Liver (tissue), 9 donors: ENCODE results near the gene ING3. TPM values are rescaled to one million over a fixed set of nuclear protein-coding genes. Genes with fewer than 3 reads are reported as not detected.

Source experiments
- DNase-seq: peaks from one replicate; pipeline ENCODE4 v3.0.0-alpha.2; 2017; ENCODE audit warnings: low spot score
- H3K27ac ChIP-seq, 2 donors: one replicate each; pipeline ENCODE4 v1.7.0; 2013; ENCODE audit warnings: inconsistent platforms in 2 of 2, low read length in 2 of 2, control low read depth in 1 of 2, low read depth in 1 of 2, mild to moderate bottlenecking in 1 of 2
- H3K27me3 ChIP-seq, 4 donors: one replicate each; pipeline versions ENCODE4 v1.6.1 to v1.7.0; 2013; ENCODE audit warnings: low read length in 3 of 4, inconsistent platforms in 1 of 4, mild to moderate bottlenecking in 1 of 4, moderate library complexity in 1 of 4; ENCODE audit not compliant: control insufficient read depth in 4 of 4, insufficient read depth in 4 of 4
- H3K36me3 ChIP-seq, 4 donors: one replicate each; pipeline versions ENCODE4 v1.6.1 to v1.7.0; 2013; ENCODE audit warnings: low read length in 3 of 4, mild to moderate bottlenecking in 3 of 4, low read depth in 1 of 4, moderate library complexity in 1 of 4; ENCODE audit not compliant: control insufficient read depth in 4 of 4, insufficient read depth in 3 of 4
- H3K4me1 ChIP-seq, 4 donors: one replicate each; pipeline versions ENCODE4 v1.6.1 to v1.7.0; 2013; ENCODE audit warnings: low read length in 3 of 4, mild to moderate bottlenecking in 3 of 4, moderate library complexity in 1 of 4; ENCODE audit not compliant: control insufficient read depth in 4 of 4, insufficient read depth in 4 of 4
- H3K4me3 ChIP-seq, 3 donors: one replicate each; pipeline versions ENCODE4 v1.6.1 to v1.7.0; 2013; ENCODE audit warnings: low read length in 3 of 3, control low read depth in 1 of 3, low read depth in 1 of 3, mild to moderate bottlenecking in 1 of 3
- H3K9ac ChIP-seq, 2 donors: one replicate each; pipeline ENCODE4 v1.7.0; 2013; ENCODE audit warnings: low read length in 2 of 2, mild to moderate bottlenecking in 2 of 2, moderate library complexity in 2 of 2, control low read depth in 1 of 2, low read depth in 1 of 2
- H3K9me3 ChIP-seq, 4 donors: one replicate each; pipeline versions ENCODE4 v1.6.1 to v1.7.0; 2013; ENCODE audit warnings: low read length in 3 of 4; ENCODE audit not compliant: control insufficient read depth in 4 of 4
- ATF3 ChIP-seq: IDR thresholded peaks from 2 replicates; pipeline ENCODE4 v1.6.1; 2016; ENCODE audit warnings: antibody characterized with exemption
- EGR1 ChIP-seq, 2 donors: IDR thresholded peaks; 2 replicates each; pipeline ENCODE4 v1.6.1; 2016 to 2018; ENCODE audit warnings: antibody characterized with exemption in 2 of 2, low read depth in 2 of 2
- FOXA1 ChIP-seq: IDR thresholded peaks from 2 replicates; pipeline ENCODE4 v1.6.1; 2016; ENCODE audit warnings: antibody characterized with exemption
- GABPA ChIP-seq, 2 donors: IDR thresholded peaks in 1 of 2; conservative IDR thresholded peaks in 1 of 2; 2 replicates each; pipeline ENCODE4 v1.6.1; 2016; ENCODE audit warnings: antibody characterized with exemption in 2 of 2, mild to moderate bottlenecking in 1 of 2, moderate library complexity in 1 of 2
- HNF4A ChIP-seq, 2 donors: conservative IDR thresholded peaks; 2 replicates each; pipeline ENCODE4 v1.6.1; 2016; ENCODE audit warnings: antibody characterized with exemption in 2 of 2, mild to moderate bottlenecking in 2 of 2
- HNF4G ChIP-seq: IDR thresholded peaks from 2 replicates; pipeline ENCODE4 v1.6.1; 2016; ENCODE audit warnings: antibody characterized with exemption
- MAX ChIP-seq: IDR thresholded peaks from 2 replicates; pipeline ENCODE4 v1.6.1; 2016; ENCODE audit warnings: antibody characterized with exemption
- NR2F2 ChIP-seq: IDR thresholded peaks from 2 replicates; pipeline ENCODE4 v1.6.1; 2016; ENCODE audit warnings: antibody characterized with exemption
- RAD21 ChIP-seq, 2 donors: IDR thresholded peaks; 2 replicates each; pipeline ENCODE4 v1.6.1; 2016; ENCODE audit warnings: antibody characterized with exemption in 2 of 2, mild to moderate bottlenecking in 2 of 2
- RXRA ChIP-seq, 2 donors: IDR thresholded peaks; 2 replicates each; pipeline ENCODE4 v1.6.1; 2017 to 2018; ENCODE audit warnings: antibody characterized with exemption in 2 of 2, mild to moderate bottlenecking in 1 of 2
- SP1 ChIP-seq: IDR thresholded peaks from 2 replicates; pipeline ENCODE4 v1.6.1; 2018; ENCODE audit warnings: antibody characterized with exemption, mild to moderate bottlenecking
- YY1 ChIP-seq: IDR thresholded peaks from 2 replicates; pipeline ENCODE4 v1.6.1; 2016; ENCODE audit warnings: antibody characterized with exemption, mild to moderate bottlenecking
- WGBS: extraction: QIAGEN DNeasy Blood & Tissue Kit; methylation state at CpG from one replicate; pipeline ENCODE4 v1.1.7; 2013; 5-methylcytosine and 5-hydroxymethylcytosine counted together
- polyA plus RNA-seq, 2 donors: library from polyadenylated mRNA; stranded (reverse) in 1 of 2; unstranded in 1 of 2; fragments of 200-250 nt in 1 of 2; fragments of >200 nt in 1 of 2; fragmentation: Nextera tagmentation in 1 of 2; extraction: Ambion mirVana in 1 of 2; gene quantifications; one replicate each; pipeline versions ENCODE4 v1.2.1 to v1.2.3, GENCODE V29; 2013 to 2015
- total RNA-seq, 2 donors: library from RNA; depleted of rRNA; stranded (reverse); fragments of >200 nt; gene quantifications; one replicate each; pipeline ENCODE4 v1.2.3, GENCODE V29; 2014
- TF ChIP-seq, protein P1 (sequence below): IDR thresholded peaks from 2 replicates; pipeline ENCODE4 v1.6.1; 2016; ENCODE audit warnings: antibody characterized with exemption, mild to moderate bottlenecking
- TF ChIP-seq, protein P2 (sequence below): fragments of 150-350 bp; IDR thresholded peaks from 2 replicates; pipeline ENCODE4 v1.5.1; 2017; ENCODE audit warnings: improper control_type of control experiment, low read depth, low read length; ENCODE audit not compliant: missing input control
- donor health status: healthy.
- donor health status: healthy.
- donor health status: healthy.
- donor health status: healthy.
- donor health status: healthy.

Gene ING3
- total and polyA plus RNA-seq, 4 donors = 3.8 to 14.0 (median 10.9) TPM

GRCh38 chr7:120973849-120974248 is 23.3 kb downstream of the ING3 start:
- Histone ChIP-seq H3K4me3 (no peak overlapping the region), H3K36me3 (peaks cover 2 to 65% (median 43%) of the 10 kb centered on the region in 4 donors), H3K4me1 (no peaks in the 10 kb centered on the region), H3K27me3 (no peaks in the 10 kb centered on the region), H3K9me3 (no peaks in the 10 kb centered on the region), H3K27ac (no peak overlapping the region), H3K9ac (no peak overlapping the region)
- TF ChIP-seq, protein P1, sequence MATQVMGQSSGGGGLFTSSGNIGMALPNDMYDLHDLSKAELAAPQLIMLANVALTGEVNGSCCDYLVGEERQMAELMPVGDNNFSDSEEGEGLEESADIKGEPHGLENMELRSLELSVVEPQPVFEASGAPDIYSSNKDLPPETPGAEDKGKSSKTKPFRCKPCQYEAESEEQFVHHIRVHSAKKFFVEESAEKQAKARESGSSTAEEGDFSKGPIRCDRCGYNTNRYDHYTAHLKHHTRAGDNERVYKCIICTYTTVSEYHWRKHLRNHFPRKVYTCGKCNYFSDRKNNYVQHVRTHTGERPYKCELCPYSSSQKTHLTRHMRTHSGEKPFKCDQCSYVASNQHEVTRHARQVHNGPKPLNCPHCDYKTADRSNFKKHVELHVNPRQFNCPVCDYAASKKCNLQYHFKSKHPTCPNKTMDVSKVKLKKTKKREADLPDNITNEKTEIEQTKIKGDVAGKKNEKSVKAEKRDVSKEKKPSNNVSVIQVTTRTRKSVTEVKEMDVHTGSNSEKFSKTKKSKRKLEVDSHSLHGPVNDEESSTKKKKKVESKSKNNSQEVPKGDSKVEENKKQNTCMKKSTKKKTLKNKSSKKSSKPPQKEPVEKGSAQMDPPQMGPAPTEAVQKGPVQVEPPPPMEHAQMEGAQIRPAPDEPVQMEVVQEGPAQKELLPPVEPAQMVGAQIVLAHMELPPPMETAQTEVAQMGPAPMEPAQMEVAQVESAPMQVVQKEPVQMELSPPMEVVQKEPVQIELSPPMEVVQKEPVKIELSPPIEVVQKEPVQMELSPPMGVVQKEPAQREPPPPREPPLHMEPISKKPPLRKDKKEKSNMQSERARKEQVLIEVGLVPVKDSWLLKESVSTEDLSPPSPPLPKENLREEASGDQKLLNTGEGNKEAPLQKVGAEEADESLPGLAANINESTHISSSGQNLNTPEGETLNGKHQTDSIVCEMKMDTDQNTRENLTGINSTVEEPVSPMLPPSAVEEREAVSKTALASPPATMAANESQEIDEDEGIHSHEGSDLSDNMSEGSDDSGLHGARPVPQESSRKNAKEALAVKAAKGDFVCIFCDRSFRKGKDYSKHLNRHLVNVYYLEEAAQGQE = no peak
- TF ChIP-seq RXRA (IDR thresholded peaks at IDR 0.05) = no peak
- TF ChIP-seq NR2F2 = no peak
- TF ChIP-seq HNF4G = no peak
- TF ChIP-seq ATF3 = no peak
- no peak for TF ChIP-seq GABPA (IDR thresholded peaks at IDR 0.05 in 1 of 2, conservative IDR thresholded peaks at IDR 0.05 in 1 of 2)
- TF ChIP-seq FOXA1 = no peak
- TF ChIP-seq MAX = no peak
- no peak for TF ChIP-seq RAD21 (IDR thresholded peaks at IDR 0.05)
- TF ChIP-seq HNF4A (conservative IDR thresholded peaks at IDR 0.05) = no peak
- TF ChIP-seq, protein P2, sequence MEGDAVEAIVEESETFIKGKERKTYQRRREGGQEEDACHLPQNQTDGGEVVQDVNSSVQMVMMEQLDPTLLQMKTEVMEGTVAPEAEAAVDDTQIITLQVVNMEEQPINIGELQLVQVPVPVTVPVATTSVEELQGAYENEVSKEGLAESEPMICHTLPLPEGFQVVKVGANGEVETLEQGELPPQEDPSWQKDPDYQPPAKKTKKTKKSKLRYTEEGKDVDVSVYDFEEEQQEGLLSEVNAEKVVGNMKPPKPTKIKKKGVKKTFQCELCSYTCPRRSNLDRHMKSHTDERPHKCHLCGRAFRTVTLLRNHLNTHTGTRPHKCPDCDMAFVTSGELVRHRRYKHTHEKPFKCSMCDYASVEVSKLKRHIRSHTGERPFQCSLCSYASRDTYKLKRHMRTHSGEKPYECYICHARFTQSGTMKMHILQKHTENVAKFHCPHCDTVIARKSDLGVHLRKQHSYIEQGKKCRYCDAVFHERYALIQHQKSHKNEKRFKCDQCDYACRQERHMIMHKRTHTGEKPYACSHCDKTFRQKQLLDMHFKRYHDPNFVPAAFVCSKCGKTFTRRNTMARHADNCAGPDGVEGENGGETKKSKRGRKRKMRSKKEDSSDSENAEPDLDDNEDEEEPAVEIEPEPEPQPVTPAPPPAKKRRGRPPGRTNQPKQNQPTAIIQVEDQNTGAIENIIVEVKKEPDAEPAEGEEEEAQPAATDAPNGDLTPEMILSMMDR = no peak
- TF ChIP-seq EGR1 (IDR thresholded peaks at IDR 0.05; ENCODE audit: low read depth in 2 of 2) = no peak
- DNase-seq = no peak
- 81% methylated on average over 1 of the region's 1 CpG for WGBS

- Histone ChIP-seq H3K27me3 (no peaks in the 10 kb centered on the region), H3K4me3 (no peak overlapping the region), H3K36me3 (peaks cover 2 to 11% (median 7%) of the 10 kb centered on the region in 4 donors), H3K4me1 (no peaks in the 10 kb centered on the region), H3K27ac (no peak overlapping the region), H3K9ac (no peak overlapping the region), H3K9me3 (no peaks in the 10 kb centered on the region)
- no peak for DNase-seq
- WGBS = 44% methylated on average over 1 of the region's 1 CpG
- TF ChIP-seq GABPA (IDR thresholded peaks at IDR 0.05 in 1 of 2, conservative IDR thresholded peaks at IDR 0.05 in 1 of 2) = no peak
- no peak for TF ChIP-seq FOXA1
- TF ChIP-seq, protein P1 = no peak
- TF ChIP-seq ATF3 = no peak
- TF ChIP-seq YY1 = no peak
- TF ChIP-seq, protein P2 = no peak
- TF ChIP-seq RXRA (IDR thresholded peaks at IDR 0.05) = no peak
- TF ChIP-seq MAX = no peak
- TF ChIP-seq SP1 = no peak
- no peak for TF ChIP-seq EGR1 (IDR thresholded peaks at IDR 0.05; ENCODE audit: low read depth in 2 of 2)
- TF ChIP-seq HNF4G = no peak
These were observed 29.4 kb downstream of the ING3 start for GRCh38 chr7:120979765-120980499.
